ENCODE results near the gene RGS18.

- TF ChIP-seq CTCF (conservative IDR thresholded peaks at IDR 0.05; ENCODE audit: low read depth, low read length) (no peak), EZH2phosphoT487 (IDR thresholded peaks at IDR 0.05; ENCODE audit: borderline replicate concordance, low read length) (no peak), EZH2 (IDR thresholded peaks at IDR 0.05; ENCODE audit: low read length, unreplicated experiment) (no peak)
Observed at GRCh38 chr1:192130175-192130574, 28.1 kb upstream of the RGS18 start.

Data from PC-3 (cell line).